Lung (tissue), 12 donors: ENCODE data around the gene ERBB4. TPM values are rescaled to one million over a fixed set of nuclear protein-coding genes. Genes with fewer than 3 reads are reported as not detected.

ENCODE experiments used
- ATAC-seq: fragments of 200-7000 bp; cut with Tn5 transposase; one replicate; pipeline ENCODE4 v1.9.1; 2020; ENCODE audit warnings: moderate number of reproducible peaks; ENCODE audit not compliant: insufficient read depth, low FRiP score
- DNase-seq, 3 donors: peaks; one replicate each; pipeline ENCODE4 v3.0.0-alpha.2; 2013 to 2017
- H3K27ac ChIP-seq, 2 donors: one replicate each; pipeline ENCODE4 v1.5.1; 2013; ENCODE audit warnings: mild to moderate bottlenecking in 2 of 2, moderate library complexity in 2 of 2, control low read depth in 1 of 2, inconsistent platforms in 1 of 2, low read depth in 1 of 2, low read length in 1 of 2
- H3K27me3 ChIP-seq, 3 donors: one replicate each; pipeline ENCODE4 v1.5.1; 2013; ENCODE audit warnings: low read length in 2 of 3; ENCODE audit not compliant: control insufficient read depth in 3 of 3, insufficient read depth in 3 of 3
- H3K36me3 ChIP-seq, 4 donors: one replicate each; pipeline ENCODE4 v1.5.1; 2013; ENCODE audit warnings: low read length in 4 of 4, mild to moderate bottlenecking in 1 of 4, moderate library complexity in 1 of 4; ENCODE audit not compliant: control insufficient read depth in 4 of 4, insufficient read depth in 4 of 4
- H3K4me1 ChIP-seq, 5 donors: one replicate each; pipeline ENCODE4 v1.5.1; 2013; ENCODE audit warnings: low read length in 5 of 5, mild to moderate bottlenecking in 2 of 5, moderate library complexity in 1 of 5; ENCODE audit not compliant: control insufficient read depth in 5 of 5, insufficient read depth in 5 of 5
- H3K4me3 ChIP-seq: one replicate; pipeline ENCODE4 v1.5.1; 2013; ENCODE audit warnings: mild to moderate bottlenecking, control low read depth, moderate library complexity
- H3K9ac ChIP-seq, 2 donors: one replicate each; pipeline ENCODE4 v1.5.1; 2013; ENCODE audit warnings: low read length in 2 of 2, control low read depth in 1 of 2; ENCODE audit not compliant: insufficient read depth in 1 of 2
- H3K9me3 ChIP-seq, 4 donors: one replicate each; pipeline ENCODE4 v1.5.1; 2013; ENCODE audit warnings: low read length in 3 of 4, mild to moderate bottlenecking in 1 of 4, moderate library complexity in 1 of 4; ENCODE audit not compliant: control insufficient read depth in 4 of 4, insufficient read depth in 3 of 4
- WGBS, 2 donors: extraction: QIAGEN DNeasy Blood & Tissue Kit; methylation state at CpG; one replicate each; pipeline ENCODE4 v1.1.7; 2013; 5-methylcytosine and 5-hydroxymethylcytosine counted together
- polyA plus RNA-seq, 2 donors: library from polyadenylated mRNA; stranded (reverse); fragments of 200-250 nt; gene quantifications; one replicate each; pipeline ENCODE4 v1.2.1, GENCODE V29; 2013
- total RNA-seq, 2 donors: library from RNA; depleted of rRNA in 1 of 2; stranded (reverse); fragments of >200 nt in 1 of 2; gene quantifications; one replicate each; pipeline ENCODE4 v1.2.1, GENCODE V29; 2014 to 2021
- TF ChIP-seq, protein P1 (sequence below): IDR thresholded peaks from 2 replicates; pipeline ENCODE4 v1.5.1; 2012; ENCODE audit warnings: mild to moderate bottlenecking; ENCODE audit errors: control extremely low read depth, extremely low read depth
- donor health status: control.
- donor health status: control.
- donor health status: Bipolar disorder and iron deficiency.
- donor health status: healthy.
- donor health status: DM: yes; HTN: yes; CAD: no.

Gene ERBB4
- total and polyA plus RNA-seq, 4 donors: 0.41 to 16.8 (median 5.3) TPM

DNA sequence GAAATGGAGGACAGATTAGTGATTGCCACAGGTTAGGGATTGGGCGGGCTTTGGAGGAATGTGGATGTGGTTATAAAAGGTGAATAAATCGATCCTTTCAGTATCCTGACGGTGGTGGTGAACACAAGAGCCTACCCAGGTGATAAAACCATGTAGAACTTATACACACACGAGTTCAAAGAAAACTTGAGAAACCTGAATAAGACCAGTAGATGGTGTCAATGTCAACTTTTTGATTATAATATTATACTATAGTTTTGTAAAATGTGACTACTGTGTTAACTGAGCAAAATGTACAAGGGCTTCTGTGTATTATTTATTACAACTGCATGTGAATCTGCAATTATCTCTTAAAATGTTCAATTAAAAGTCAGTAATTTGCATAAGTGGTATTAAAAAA, 136.3 kb downstream of the ERBB4 start:
- ATAC-seq (no peak), DNase-seq (no peak)
- H3K27me3 ChIP-seq: no peaks in the 10 kb centered on the region
- 68 to 73% methylated on average over 4 of the region's 4 CpGs for WGBS, 2 donors
- TF ChIP-seq, protein P1, sequence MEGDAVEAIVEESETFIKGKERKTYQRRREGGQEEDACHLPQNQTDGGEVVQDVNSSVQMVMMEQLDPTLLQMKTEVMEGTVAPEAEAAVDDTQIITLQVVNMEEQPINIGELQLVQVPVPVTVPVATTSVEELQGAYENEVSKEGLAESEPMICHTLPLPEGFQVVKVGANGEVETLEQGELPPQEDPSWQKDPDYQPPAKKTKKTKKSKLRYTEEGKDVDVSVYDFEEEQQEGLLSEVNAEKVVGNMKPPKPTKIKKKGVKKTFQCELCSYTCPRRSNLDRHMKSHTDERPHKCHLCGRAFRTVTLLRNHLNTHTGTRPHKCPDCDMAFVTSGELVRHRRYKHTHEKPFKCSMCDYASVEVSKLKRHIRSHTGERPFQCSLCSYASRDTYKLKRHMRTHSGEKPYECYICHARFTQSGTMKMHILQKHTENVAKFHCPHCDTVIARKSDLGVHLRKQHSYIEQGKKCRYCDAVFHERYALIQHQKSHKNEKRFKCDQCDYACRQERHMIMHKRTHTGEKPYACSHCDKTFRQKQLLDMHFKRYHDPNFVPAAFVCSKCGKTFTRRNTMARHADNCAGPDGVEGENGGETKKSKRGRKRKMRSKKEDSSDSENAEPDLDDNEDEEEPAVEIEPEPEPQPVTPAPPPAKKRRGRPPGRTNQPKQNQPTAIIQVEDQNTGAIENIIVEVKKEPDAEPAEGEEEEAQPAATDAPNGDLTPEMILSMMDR: no peak
- no peak overlapping the region for H3K9ac ChIP-seq
- no peak overlapping the region for H3K4me3 ChIP-seq
- no peaks in the 10 kb centered on the region for H3K4me1 ChIP-seq
- no peaks in the 10 kb centered on the region for H3K36me3 ChIP-seq
- no peaks in the 10 kb centered on the region for H3K9me3 ChIP-seq
- no peak overlapping the region for H3K27ac ChIP-seq

DNA sequence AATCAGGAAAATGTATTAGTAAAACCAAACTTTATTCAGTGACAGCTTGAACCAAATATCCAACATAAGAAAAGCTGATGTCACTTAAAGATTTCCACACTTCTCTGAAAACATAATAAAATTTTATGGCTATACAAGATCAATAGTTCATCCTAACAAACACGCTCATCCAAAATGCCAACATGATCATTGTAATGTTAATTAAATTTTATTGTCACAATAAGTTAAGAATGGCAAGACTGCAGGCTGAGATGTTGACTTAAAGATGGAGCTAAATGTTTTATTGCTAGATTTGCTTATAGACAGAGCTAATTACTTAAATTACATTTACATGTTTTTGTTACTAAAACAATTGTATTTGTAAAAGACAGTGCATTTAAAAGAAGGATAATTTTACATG, 140.3 kb downstream of the ERBB4 start:
- no peak overlapping the region for H3K27ac ChIP-seq
- TF ChIP-seq, protein P1: no peak
- ATAC-seq (no peak), DNase-seq (no peak)
- H3K9ac ChIP-seq: no peak overlapping the region
- WGBS, 2 donors: 88 to 93% methylated on average over 1 of the region's 1 CpG
- H3K4me1 ChIP-seq: no peaks in the 10 kb centered on the region
- no peak overlapping the region for H3K4me3 ChIP-seq
- H3K36me3 ChIP-seq: no peaks in the 10 kb centered on the region
- no peaks in the 10 kb centered on the region for H3K9me3 ChIP-seq
- no peaks in the 10 kb centered on the region for H3K27me3 ChIP-seq

DNA sequence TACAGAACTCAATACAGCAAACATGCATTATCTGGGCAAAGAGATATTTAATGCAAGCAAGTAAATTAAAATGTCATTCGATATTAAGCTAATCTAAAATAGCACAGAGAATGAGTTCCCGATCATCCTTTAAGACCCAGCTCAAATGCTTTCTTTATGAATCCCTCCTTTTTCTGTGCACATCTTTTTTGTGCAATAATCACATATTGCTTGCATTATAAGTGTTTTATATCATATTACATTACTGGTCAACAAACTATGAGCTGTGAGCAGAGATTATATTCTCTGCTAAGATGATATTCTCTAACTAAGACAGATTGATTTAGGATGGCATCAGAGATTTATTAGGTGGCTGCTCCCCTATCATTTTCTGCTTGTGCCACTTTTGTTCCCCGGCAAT, 146.1 kb downstream of the ERBB4 start:
- DNase-seq: no peak
- Histone ChIP-seq H3K4me1 (no peaks in the 10 kb centered on the region), H3K36me3 (no peaks in the 10 kb centered on the region), H3K27ac (no peak overlapping the region), H3K9ac (no peak overlapping the region), H3K4me3 (no peak overlapping the region), H3K9me3 (no peaks in the 10 kb centered on the region), H3K27me3 (no peaks in the 10 kb centered on the region)
- TF ChIP-seq, protein P1: no peak
- ATAC-seq: no peak
- 92 to 93% methylated on average over 3 of the region's 3 CpGs for WGBS, 2 donors

DNA sequence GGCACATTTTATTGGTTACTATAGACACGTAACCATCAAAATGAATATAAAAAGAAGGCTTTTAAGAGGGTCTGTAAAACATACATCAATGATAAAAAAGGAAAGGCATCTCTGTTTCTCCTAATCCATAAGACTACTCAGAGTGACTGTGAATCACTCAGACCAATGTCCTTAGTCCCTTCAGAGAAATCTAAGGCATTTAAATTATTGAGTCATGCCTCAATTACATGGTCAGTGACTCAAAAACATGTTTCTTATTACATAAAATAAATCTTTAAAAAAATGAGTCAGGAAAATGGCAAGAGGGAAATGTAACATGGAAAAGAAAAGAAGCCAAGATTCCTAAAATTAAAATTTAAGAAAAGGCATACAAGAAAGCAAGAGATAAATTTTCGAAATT, 146.6 kb downstream of the ERBB4 start:
- TF ChIP-seq, protein P1: no peak
- 82 to 89% methylated on average over 2 of the region's 2 CpGs for WGBS, 2 donors
- Histone ChIP-seq H3K4me3 (no peak overlapping the region), H3K9ac (no peak overlapping the region), H3K4me1 (no peaks in the 10 kb centered on the region), H3K27ac (no peak overlapping the region), H3K36me3 (no peaks in the 10 kb centered on the region), H3K9me3 (no peaks in the 10 kb centered on the region), H3K27me3 (no peaks in the 10 kb centered on the region)
- ATAC-seq (no peak), DNase-seq (no peak)
